ENCODE measurements around the gene ZCWPW2.

Gene ZCWPW2

GRCh38 chr3:28386049-28386448 lies 37.5 kb downstream of the ZCWPW2 start:
- no peak for DNase-seq

GRCh38 chr3:28388978-28389377 lies 40.5 kb downstream of the ZCWPW2 start:
- no peak for DNase-seq

- no peak for DNase-seq
These were observed 50.7 kb downstream of the ZCWPW2 start for GRCh38 chr3:28399206-28399605.

GRCh38 chr3:28406241-28406640 lies 57.7 kb downstream of the ZCWPW2 start:
- DNase-seq, result no peak

GRCh38 chr3:28449398-28449797 lies 100.9 kb downstream of the ZCWPW2 start:
- DNase-seq, result no peak

GRCh38 chr3:28462866-28463265 lies 114.3 kb downstream of the ZCWPW2 start:
- DNase-seq, result no peak

GRCh38 chr3:28467414-28467813 lies 118.9 kb downstream of the ZCWPW2 start:
- DNase-seq, result no peak

GRCh38 chr3:28476194-28476593 lies 127.7 kb downstream of the ZCWPW2 start:
- no peak for DNase-seq

GRCh38 chr3:28476764-28477163 lies 128.2 kb downstream of the ZCWPW2 start:
- no peak for DNase-seq

GRCh38 chr3:28485164-28485563 lies 136.6 kb downstream of the ZCWPW2 start:
- no peak for DNase-seq

- no peak for DNase-seq
These were observed 146.8 kb downstream of the ZCWPW2 start for GRCh38 chr3:28495301-28495700.

GRCh38 chr3:28502397-28502937 lies 153.9 kb downstream of the ZCWPW2 start:
- no peak for DNase-seq

GRCh38 chr3:28504976-28505375 lies 156.5 kb downstream of the ZCWPW2 start:
- DNase-seq, result no peak

GRCh38 chr3:28521663-28522062 lies 173.1 kb downstream of the ZCWPW2 start:
- DNase-seq, result no peak

GRCh38 chr3:28542351-28542750 lies 193.8 kb downstream of the ZCWPW2 start:
- no peak for DNase-seq

- no peak for DNase-seq
These were observed 195.7 kb downstream of the ZCWPW2 start for GRCh38 chr3:28544236-28544635.

- no peak for DNase-seq
These were observed 196.3 kb downstream of the ZCWPW2 start for GRCh38 chr3:28544831-28545230.

- DNase-seq, result no peak
These were observed 199.2 kb downstream of the ZCWPW2 start for GRCh38 chr3:28547677-28548076.

GRCh38 chr3:28553175-28553574 lies 204.7 kb downstream of the ZCWPW2 start:
- no peak for DNase-seq

GRCh38 chr3:28556195-28556594 lies 207.7 kb downstream of the ZCWPW2 start:
- no peak for DNase-seq

- DNase-seq, result no peak
These were observed 215.7 kb downstream of the ZCWPW2 start for GRCh38 chr3:28564211-28564610.

- DNase-seq, result no peak
These were observed 220.8 kb downstream of the ZCWPW2 start for GRCh38 chr3:28569357-28569756.

- no peak for DNase-seq
These were observed 225.5 kb downstream of the ZCWPW2 start for GRCh38 chr3:28574036-28574435.

- no peak for DNase-seq
These were observed 226.7 kb downstream of the ZCWPW2 start for GRCh38 chr3:28575100-28575745.
